Measurements from ENCODE around the gene HAUS7.

HAUS7 gene

DNA sequence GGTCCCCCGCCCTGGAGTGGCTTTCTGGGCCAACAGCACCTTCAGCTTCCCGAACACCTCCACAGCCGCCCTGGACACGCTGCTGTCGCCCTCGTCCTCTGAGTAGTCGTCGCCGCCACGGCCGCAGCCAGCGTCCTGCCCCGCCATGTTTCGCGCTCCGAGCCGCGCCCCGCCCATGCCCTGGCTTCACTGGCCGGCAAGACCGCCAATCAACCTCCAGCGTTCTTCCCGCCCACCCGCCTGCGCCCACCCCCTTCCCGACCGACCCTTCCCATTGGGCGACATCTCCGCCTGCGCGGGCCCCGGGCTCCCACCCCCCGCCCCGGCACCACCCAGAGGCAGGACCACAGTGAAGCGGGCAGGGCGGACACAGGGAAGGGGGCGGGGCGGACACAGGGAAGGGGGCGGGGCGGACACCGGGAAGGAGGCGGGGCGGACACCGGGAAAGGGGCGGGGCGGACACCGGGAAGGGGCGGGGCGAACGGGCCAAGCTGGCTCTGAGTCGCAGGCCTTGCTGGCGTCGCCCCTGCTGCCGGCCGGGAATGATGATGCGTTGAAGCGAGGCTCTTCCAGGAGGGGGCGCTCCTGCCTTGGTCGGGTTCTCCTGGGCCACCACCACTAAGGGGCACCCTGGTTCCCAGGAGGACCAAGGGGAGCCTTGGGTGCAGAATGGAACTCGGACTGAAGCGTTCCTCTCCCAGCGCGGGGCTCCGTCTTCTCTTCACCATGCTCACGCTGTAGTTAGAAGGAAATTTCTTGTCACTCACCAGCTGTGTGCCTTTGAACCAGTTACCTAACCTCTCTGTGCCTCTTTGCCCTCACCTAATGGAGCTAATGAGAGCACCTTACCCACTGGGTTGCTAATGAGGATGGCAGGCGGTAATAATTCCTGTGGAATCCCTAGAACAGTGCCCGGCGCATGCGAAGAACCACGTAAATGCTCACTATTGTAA is at the start of gene HAUS7:
Gene HAUS7, minus strand, starts transcription at position 166 of the 953 bp plus-strand sequence. Its CDS starts 19 bp downstream, at position 147.
- peak; percentile 96 for DNase-seq

- DNase-seq: no peak
Observed at GRCh38 chrX:153519569-153520286, 49.4 kb upstream of the HAUS7 start.

DNA sequence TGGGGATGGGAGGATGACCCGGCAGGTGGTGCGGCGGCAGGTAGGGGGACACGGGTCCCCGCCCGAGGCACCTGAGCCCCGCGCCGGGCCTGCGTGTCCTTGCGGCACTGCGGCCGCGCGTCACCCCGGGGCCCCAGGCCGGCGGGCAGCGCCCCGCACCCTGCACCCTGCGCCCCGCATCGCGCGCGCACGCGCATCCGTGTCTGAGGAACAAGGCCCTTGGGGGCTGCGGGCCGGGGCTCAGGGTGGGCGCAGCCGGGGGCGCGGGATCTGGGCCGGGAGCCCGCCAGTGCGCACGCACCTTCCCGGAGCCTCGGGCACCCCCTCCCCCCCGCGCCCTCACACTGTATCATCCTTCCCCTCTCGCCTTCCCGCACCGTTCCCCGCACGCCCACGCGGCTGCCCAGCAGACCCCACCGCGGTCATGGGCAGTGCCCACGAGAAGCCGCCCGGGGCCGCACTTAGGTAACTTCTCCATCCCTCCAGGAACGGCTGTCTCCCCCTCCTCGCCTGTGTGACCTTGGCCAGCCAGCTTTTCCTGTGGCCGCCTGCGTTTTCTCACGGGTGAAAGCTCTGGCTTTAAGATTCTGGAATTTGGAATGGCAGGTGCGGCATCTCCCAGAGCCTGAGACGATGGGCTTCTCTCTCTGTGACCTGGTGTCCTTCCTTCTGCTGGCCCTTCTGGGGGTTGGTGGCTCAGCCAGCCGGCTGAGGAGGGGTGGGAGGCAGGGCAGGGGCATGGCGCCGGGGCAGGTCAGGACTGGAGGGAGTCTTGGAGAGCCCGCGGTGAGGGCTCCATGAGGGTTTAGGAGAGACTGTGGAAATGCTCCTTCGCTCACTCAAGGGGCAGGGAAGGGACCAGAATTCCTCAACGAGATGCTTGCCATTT is 47.8 kb upstream of the HAUS7 start:
- no peak for DNase-seq

- no peak for DNase-seq
Observed at GRCh38 chrX:153517423-153517822, 47.0 kb upstream of the HAUS7 start, which contains the start of gene ATP2B3. TSS of gene ATP2B3 (plus strand) at chrX:153517642. CDS start at chrX:153536248, 18,606 bp downstream.

DNA sequence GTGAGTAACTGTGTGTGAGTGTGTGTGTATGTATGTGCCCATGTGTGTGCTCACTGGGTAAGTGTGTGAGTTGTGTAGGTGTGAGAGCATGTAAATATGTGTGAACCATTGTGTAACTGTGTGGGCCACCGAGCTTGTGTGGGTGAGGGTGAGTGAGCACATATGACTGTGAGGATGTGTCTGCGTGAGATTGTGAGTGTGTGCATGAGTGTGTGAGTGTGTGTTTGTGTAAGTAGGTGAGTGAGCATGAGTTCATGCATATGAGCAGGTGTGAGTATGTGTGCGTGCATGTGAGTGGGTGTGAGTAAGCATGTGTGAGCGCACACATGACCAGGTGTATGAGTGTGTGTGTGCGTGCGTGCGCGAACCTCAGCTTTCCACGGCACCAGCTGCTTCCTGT is 45.7 kb upstream of the HAUS7 start:
- DNase-seq: no peak

GRCh38 chrX:153515435-153515834 is 45.1 kb upstream of the HAUS7 start:
- DNase-seq: no peak

DNA sequence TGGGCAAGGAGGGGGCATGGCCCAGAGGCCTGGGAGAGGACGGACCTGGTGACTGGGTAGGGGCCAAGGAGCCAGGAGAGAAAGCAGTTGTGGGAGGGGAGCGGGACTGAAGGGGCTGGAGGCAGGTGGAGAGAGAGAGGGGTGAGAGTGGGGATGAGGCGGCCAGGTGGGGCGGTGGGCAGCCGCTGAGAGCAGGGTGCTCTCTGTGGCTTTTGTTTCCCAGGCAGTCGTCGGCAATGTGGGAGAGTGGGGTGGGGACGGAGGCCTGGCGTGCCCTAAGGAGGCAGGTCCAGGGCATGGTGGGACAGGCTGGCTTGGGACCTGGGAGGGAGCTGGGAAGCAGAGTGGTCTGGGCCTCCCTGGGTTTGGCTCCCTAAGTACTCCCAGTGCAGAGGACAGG is 43.9 kb upstream of the HAUS7 start:
- no peak for DNase-seq

DNA sequence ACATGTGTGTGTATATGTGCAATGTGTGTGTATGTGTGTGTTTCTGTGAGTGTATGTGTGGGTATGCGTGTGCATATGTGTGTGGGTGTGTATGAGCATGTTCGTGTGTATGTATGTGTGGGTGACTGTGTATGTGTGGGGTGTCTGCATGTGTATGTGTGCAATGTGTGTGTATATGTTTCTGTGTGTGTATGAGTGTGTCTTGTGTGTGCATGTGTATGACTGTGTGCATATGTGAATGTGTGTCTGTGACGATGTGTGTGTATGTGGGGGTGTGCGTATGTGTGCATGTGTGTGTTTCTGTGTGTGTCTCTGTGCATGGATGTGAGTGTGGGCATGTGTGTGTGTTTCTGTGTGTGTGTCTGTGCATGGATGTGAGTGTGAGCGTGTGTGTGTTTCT is 42.9 kb upstream of the HAUS7 start:
- DNase-seq: no peak

DNA sequence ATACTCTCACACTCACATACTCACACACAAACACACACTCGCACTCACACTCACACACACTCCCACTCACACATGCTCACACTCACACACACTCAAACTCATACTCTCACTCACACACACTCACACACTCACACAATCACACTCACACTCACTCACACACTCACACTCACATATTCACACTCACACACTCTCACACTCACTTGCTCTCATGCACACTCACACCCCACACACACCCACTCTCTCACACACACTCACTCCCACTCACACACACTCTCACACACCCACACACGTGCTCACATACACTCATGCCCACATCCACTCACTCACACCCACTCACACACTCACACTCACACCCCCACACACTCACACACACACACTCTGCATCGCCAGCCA is 42.1 kb upstream of the HAUS7 start:
- no peak for DNase-seq

DNA sequence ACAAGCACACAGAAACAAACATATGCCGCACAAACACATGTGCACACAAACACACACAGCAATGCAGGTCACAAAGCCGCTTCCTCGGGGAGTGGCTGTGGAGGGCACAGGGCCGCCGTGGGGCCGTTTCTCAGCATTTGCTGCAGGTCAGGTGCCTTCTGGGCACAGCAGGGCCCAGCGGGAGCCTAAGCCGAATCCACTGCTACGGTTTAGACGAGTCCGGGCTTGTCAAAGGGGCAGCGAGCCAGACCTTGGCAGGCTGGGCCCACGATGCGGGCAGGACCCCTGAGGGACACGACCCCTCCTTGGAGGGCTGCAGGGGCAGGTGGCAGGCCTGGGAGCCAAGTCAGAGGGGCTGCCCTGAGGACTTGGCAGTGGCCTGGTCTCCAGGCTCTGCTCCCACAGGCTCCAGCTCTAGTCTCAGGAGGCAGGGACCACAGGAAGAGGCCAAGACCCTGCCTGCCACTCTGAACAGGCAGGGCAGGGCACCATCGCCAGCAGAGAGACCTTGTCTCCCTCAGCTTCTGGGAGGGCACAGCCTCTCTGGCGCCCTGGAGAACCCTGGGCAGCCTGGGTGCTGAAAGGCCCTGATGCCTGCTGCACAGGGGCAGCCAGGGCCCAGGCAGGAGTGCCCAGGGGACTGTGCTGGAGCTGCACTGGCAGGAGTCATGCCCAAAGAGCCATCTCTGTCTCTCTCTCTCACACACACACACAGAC is 41.6 kb upstream of the HAUS7 start:
- DNase-seq: no peak

GRCh38 chrX:153510383-153510782 is 40.0 kb upstream of the HAUS7 start:
- no peak for DNase-seq

DNA sequence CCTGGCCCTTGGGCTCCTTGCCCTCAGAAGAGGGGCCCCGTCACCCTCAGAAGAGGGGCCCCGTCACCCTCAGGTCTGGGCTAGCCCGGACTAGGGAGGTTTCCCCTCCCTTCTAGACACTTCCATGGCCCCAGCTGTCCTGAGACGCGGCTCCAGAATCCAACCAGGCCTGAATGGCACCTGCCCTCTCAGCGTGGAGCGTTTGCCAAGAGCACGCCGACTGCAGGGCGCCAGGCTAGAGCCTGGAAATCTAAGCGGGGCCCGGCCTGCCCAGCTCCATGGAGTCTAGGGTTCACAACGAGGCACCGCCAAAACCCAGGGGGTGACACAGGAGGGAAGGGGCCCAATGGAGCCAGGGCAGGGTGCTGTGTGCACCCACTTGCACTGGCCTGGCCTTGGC is 39.2 kb upstream of the HAUS7 start:
- DNase-seq: no peak

DNA sequence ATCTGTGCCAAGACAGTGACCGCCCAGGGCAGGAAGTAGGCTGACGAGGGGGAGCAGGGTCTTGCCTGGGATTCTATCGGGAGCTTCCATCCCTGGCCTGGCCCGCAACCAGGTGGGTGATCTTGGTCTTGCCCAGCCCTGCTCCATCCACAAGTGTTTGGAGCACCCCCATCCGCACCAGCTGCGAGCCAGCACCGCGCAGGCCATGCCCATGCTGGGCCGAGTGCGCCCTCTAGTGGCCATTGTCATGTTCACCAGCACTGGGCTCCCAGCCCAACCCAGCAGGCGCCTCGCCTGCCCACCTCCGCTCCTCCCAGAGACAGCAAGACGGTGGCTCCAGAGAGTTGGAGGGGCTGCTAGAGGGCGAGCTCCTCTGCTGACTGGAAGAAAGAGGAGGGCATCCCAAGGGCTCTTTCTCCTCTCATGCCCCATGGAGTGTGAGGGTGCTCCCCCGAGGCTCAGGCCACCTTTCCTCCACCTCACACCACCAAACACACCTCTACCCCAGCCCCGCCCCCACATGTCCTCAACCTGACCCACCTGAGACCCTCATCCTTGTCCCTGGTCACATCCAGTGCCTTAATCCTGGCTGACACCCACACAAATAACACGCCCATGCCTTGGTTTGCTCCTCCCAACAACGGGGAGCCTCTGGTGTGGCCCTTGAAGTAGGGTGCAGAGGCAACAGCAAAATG is 37.3 kb upstream of the HAUS7 start:
- DNase-seq: peak; percentile 83

- no peak for DNase-seq
Observed at GRCh38 chrX:153505361-153505760, 35.0 kb upstream of the HAUS7 start.

DNA sequence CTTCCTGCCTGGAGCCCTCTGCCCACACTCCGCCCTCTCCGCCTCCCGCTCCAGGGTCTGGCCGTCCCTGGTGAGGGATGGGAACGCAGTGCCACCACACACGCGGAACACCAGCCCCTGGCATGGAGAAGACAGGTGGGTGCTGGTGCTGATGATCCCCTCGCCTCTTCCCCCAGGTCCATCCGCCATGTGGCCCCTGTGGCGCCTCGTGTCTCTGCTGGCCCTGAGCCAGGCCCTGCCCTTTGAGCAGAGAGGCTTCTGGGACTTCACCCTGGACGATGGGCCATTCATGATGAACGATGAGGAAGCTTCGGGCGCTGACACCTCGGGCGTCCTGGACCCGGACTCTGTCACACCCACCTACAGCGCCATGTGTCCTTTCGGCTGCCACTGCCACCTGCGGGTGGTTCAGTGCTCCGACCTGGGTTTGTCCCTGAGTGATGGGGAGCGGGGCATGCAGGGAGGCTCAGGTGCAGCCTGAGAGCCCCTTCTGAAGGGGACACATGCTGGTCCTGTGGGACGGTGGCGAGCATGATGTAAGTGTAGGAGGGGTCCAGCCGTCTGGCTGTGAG is 34.2 kb upstream of the HAUS7 start:
- DNase-seq: no peak

- DNase-seq: no peak
Observed at GRCh38 chrX:153502796-153503195, 32.4 kb upstream of the HAUS7 start.

GRCh38 chrX:153502131-153502530 is 31.8 kb upstream of the HAUS7 start:
- DNase-seq: no peak

DNA sequence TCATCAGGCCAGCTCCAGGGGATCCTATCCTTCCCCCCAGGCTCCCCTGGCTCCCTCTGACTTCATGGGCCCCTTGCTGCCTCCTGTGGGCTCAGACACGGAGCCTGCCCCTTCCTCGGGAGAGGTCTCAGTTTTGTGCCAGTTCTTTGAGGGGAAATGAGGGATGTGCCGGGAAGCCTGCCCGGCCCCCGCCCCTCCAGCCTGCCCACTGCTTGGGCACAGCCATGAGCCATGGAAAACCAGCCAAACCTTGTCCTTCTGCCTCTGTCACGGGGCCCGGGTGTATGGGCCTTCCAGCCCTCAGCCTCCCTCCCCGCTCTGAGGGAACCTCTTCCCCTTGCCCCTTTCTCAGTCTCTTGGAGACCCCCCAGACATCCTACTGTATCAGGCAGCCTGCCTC is 31.2 kb upstream of the HAUS7 start:
- no peak for DNase-seq

GRCh38 chrX:153500676-153501280 is 30.4 kb upstream of the HAUS7 start:
- DNase-seq: no peak

DNA sequence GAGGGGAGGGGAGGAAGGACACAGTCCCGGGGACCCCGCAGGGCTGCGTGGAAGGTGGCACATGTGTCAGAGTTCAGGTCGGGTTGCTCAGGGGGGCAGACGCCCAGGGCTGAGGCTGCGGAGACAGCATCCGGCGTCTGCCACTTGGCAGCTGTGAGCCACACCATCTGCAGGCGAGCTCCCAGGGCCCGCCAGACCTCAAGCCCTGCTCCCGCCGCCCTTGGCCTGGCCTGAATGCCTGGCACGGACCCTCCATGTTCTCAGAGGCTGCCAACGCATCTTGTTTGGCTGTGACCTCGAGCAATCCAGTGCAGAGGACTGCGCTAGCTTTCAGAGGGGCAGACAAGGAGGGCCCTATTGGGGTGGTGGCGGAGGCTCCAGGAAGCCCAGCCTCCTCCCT is 29.5 kb upstream of the HAUS7 start:
- DNase-seq: no peak

- no peak for DNase-seq
Observed at GRCh38 chrX:153499341-153499740, 29.0 kb upstream of the HAUS7 start.

Measured in left hindlimb (tissue), 1 donor.